Measurements from ENCODE around the gene MYO7B. TPM values are rescaled to one million over a fixed set of nuclear protein-coding genes. Genes with fewer than 3 reads are reported as not detected.

The MYO7B gene
- total and polyA plus RNA-seq, 12 donors, result 0.13 to 1.5 (median 0.32) TPM; not detected in 1

DNA sequence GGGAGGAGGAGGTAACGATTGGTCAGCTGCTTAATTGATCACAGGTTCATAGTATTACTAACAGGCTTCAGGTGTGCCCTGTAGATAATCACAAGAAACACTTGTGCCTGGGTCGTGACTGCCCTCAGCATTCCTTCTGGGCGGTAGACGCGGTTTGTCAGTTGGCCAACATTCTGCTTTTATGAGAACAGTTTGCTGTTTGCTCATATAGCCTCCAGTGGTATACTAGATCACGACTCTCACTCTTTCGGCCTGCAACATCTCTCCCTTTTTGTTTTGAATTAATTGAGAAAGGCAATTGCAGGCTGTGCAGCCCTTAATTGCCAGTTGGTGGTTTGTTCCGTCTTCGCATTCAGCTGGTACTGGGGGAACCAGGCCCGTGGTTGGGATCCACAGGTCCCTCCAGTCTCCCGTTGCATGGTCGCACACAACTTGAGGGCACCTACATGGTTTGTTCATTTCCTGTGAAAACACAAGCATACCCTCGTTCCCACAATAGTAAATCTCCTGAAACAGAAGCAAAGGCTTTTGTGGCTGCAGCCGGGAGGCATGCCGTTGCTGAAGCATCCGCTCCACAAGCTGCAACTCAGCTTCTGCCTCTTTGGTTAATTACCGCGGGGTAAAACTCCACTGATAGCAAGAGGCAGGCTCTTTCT, 80.2 kb downstream of the MYO7B start:
- TF ChIP-seq CTCF (IDR thresholded peaks at IDR 0.05) (no peak), POLR2A (IDR thresholded peaks at IDR 0.05) (no peak)
- 73 to 82% (median 79%) methylated on average over 18 of the region's 18 CpGs for WGBS, 4 donors
- Histone ChIP-seq H3K4me1 (replicated peaks in 1 of 2) (no peaks in the 10 kb centered on the region), H3K4me3 (no peak overlapping the region), H3K36me3 (replicated peaks in 1 of 2) (no peaks in the 10 kb centered on the region), H3K27me3 (no peaks in the 10 kb centered on the region), H3K9me3 (replicated peaks in 1 of 3) (peaks cover 0 to 4% (median 0%) of the 10 kb centered on the region in 3 donors), H3K27ac (no peak overlapping the region)
- intact Hi-C loops (cut with DNase I), result no loop called here
- peak in 3 of 7 donors; percentile 1 to 33 (median 5) for DNase-seq

- no peak for TF ChIP-seq POLR2A (IDR thresholded peaks at IDR 0.05)
- TF ChIP-seq CTCF (IDR thresholded peaks at IDR 0.05), result no peak
- H3K9me3 ChIP-seq (replicated peaks in 1 of 3), result peaks cover 0 to under 1% (median 0%) of the 10 kb centered on the region in 3 donors
- H3K36me3 ChIP-seq (replicated peaks in 1 of 2), result no peaks in the 10 kb centered on the region
- no peaks in the 10 kb centered on the region for H3K4me1 ChIP-seq (replicated peaks in 1 of 2)
- intact Hi-C loops (cut with DNase I), result no loop called here
- DNase-seq, result peak in 2 of 7 donors; percentile 2 to 15
- WGBS, 4 donors, result 73 to 85% (median 85%) methylated on average over 7 of the region's 7 CpGs
- H3K4me3 ChIP-seq, result no peak overlapping the region
- H3K27ac ChIP-seq, result no peak overlapping the region
- no peaks in the 10 kb centered on the region for H3K27me3 ChIP-seq
Observed at GRCh38 chr2:127618551-127619202, 83.2 kb downstream of the MYO7B start.

GRCh38 chr2:127619203-127619590, 83.7 kb downstream of the MYO7B start:
- Histone ChIP-seq H3K27me3 (no peaks in the 10 kb centered on the region), H3K36me3 (replicated peaks in 1 of 2) (no peaks in the 10 kb centered on the region), H3K4me1 (replicated peaks in 1 of 2) (no peaks in the 10 kb centered on the region), H3K4me3 (no peak overlapping the region), H3K27ac (no peak overlapping the region), H3K9me3 (replicated peaks in 1 of 3) (no peaks in the 10 kb centered on the region)
- WGBS, 4 donors, result 92 to 99% (median 96%) methylated on average over 5 to 6 of the region's 6 CpGs
- no peak for TF ChIP-seq CTCF (IDR thresholded peaks at IDR 0.05)
- intact Hi-C loops (cut with DNase I), result no loop called here
- DNase-seq, result peak in 3 of 7 donors; percentile 1 to 14 (median 6)

- DNase-seq, result peak in 4 of 7 donors; percentile 1 to 30 (median 11)
Observed at GRCh38 chr2:127619877-127620705, 84.6 kb downstream of the MYO7B start.

More at GRCh38 chr2:127619877-127620705, 84.6 kb downstream of the MYO7B start:
- H3K4me3 ChIP-seq, result no peak overlapping the region
- TF ChIP-seq POLR2A (IDR thresholded peaks at IDR 0.05) (no peak), CTCF (IDR thresholded peaks at IDR 0.05) (no peak)
- no peaks in the 10 kb centered on the region for H3K36me3 ChIP-seq (replicated peaks in 1 of 2)
- no peak overlapping the region for H3K27ac ChIP-seq
- no peaks in the 10 kb centered on the region for H3K4me1 ChIP-seq (replicated peaks in 1 of 2)
- WGBS, 4 donors, result 69 to 78% (median 76%) methylated on average over 14 to 16 of the region's 16 CpGs
- H3K9me3 ChIP-seq (replicated peaks in 1 of 3), result no peaks in the 10 kb centered on the region
- no peaks in the 10 kb centered on the region for H3K27me3 ChIP-seq
- intact Hi-C loops (cut with DNase I), result no loop called here
